HepG2 (cell line): Measurements from ENCODE around the gene NRN1L. TPM values are rescaled to one million over a fixed set of nuclear protein-coding genes. Genes with fewer than 3 reads are reported as not detected.
A peak's percentile ranks its signal among the peaks of the same experiment; 100 is the strongest.

Source experiments
- ATAC-seq: fragments of 200-7000 bp; cut with Tn5 transposase; 3 replicates; pipeline ENCODE4 v1.9.1; 2020; ENCODE audit warnings: mild to moderate bottlenecking, moderate library complexity
- BruUV-seq: library from RNA; stranded (reverse); fragments of 400-500 nt; replicated peaks from 2 replicates; lab custom pipeline; 2021; lab: Mats Ljungman, UMichigan
- CTCF ChIA-PET: fragments of 300-600 bp; formaldehyde crosslinking; extraction: SDS; loops from one replicate; lab custom pipeline; 2021; ENCODE audit warnings: low total read pairs, inconsistent platforms, low intra/inter-chr PET ratio; lab: Yijun Ruan, JAX
- POLR2A ChIA-PET: fragments of 350-600 bp; sonication (Branson Sonifier 250); formaldehyde crosslinking; loops from one replicate; lab custom pipeline; 2020; ENCODE audit warnings: antibody characterized with exemption, inconsistent platforms; lab: Yijun Ruan, JAX
- DNase-seq: peaks from one replicate; pipeline ENCODE4 v3.0.0-alpha.2; 2015; ENCODE audit warnings: low spot score
- FAIRE-seq: peaks from 3 replicates; lab custom pipeline; 2011; peaks lifted over from hg19 to GRCh38; lab: Jason Lieb, UNC
- H2AFZ ChIP-seq: one replicate; pipeline ENCODE4 v1.6.1; 2011; ENCODE audit warnings: low read length, inconsistent platforms
- H3K27ac ChIP-seq: fragments of 300-600 bp; 3 replicates; pipeline ENCODE4 v1.8.0; 2011; ENCODE audit warnings: mixed run types, mild to moderate bottlenecking, mixed read lengths, low read length, inconsistent platforms; ENCODE audit not compliant: insufficient read depth; ENCODE audit errors: extremely low read length
- H3K27me3 ChIP-seq, 2 experiments: fragments of 200-600 bp in 1 of 2; 2 replicates in 1 of 2; 3 replicates in 1 of 2; pipeline versions ENCODE4 v1.6.0 to v1.8.0; 2011; ENCODE audit warnings: low read length in 2 of 2, mild to moderate bottlenecking in 2 of 2, moderate library complexity in 2 of 2, inconsistent platforms in 1 of 2; ENCODE audit not compliant: insufficient read depth in 2 of 2, control insufficient read depth in 1 of 2
- H3K36me3 ChIP-seq, 2 experiments: fragments of 200-600 bp in 1 of 2; replicated peaks in 1 of 2; 2 replicates in 1 of 2; 3 replicates in 1 of 2; pipeline versions ENCODE4 v1.5.1 to v1.8.0; 2011; ENCODE audit warnings: low read length in 2 of 2, inconsistent platforms in 1 of 2; ENCODE audit not compliant: insufficient read depth in 2 of 2, control insufficient read depth in 1 of 2
- H3K4me1 ChIP-seq: 2 replicates; pipeline ENCODE4 v1.5.1; 2012; ENCODE audit warnings: low read length, inconsistent platforms; ENCODE audit not compliant: insufficient read depth
- H3K4me2 ChIP-seq: 2 replicates; pipeline ENCODE4 v1.6.0; 2011; ENCODE audit warnings: low read depth, low read length, inconsistent platforms
- H3K4me3 ChIP-seq, 3 experiments: fragments of 200-600 bp in 1 of 3; sonication (generic), shearing (Covaris generic) in 1 of 3; replicated peaks in 1 of 3; 2 replicates each; pipeline ENCODE4 v1.5.1; 2011 to 2016; ENCODE audit warnings: low read length in 3 of 3, inconsistent platforms in 2 of 3, low read depth in 2 of 3, mild to moderate bottlenecking in 2 of 3, control low read depth in 1 of 3, mixed read lengths in 1 of 3; ENCODE audit not compliant: insufficient read depth in 1 of 3
- H3K79me2 ChIP-seq: one replicate; pipeline ENCODE4 v1.6.1; 2011; ENCODE audit warnings: low read length, inconsistent platforms; ENCODE audit not compliant: insufficient read depth
- H3K9ac ChIP-seq: 2 replicates; pipeline ENCODE4 v1.6.0; 2011; ENCODE audit warnings: mild to moderate bottlenecking, low read depth, low read length, inconsistent platforms; ENCODE audit not compliant: insufficient read depth
- H3K9me3 ChIP-seq: 2 replicates; pipeline ENCODE4 v1.5.1; 2012; ENCODE audit warnings: mild to moderate bottlenecking, low read length
- H4K20me1 ChIP-seq: 2 replicates; pipeline ENCODE4 v1.6.0; 2011; ENCODE audit warnings: inconsistent platforms, mild to moderate bottlenecking, low read length, moderate library complexity; ENCODE audit not compliant: insufficient read depth
- HDAC1 ChIP-seq: sonication (generic); formaldehyde crosslinking; IDR thresholded peaks from 2 replicates; pipeline ENCODE4 v1.5.1; 2020; ENCODE audit warnings: mild to moderate bottlenecking, missing genetic modification reagents
- ZFP41 ChIP-seq: sonication (generic); formaldehyde crosslinking; IDR thresholded peaks from 2 replicates; pipeline ENCODE4 v1.4.0; 2020; ENCODE audit warnings: mild to moderate bottlenecking, missing genetic modification reagents, borderline replicate concordance
- ZNF17 ChIP-seq: sonication (generic); formaldehyde crosslinking; IDR thresholded peaks from 2 replicates; pipeline ENCODE4 v1.5.0; 2020; ENCODE audit warnings: mild to moderate bottlenecking, missing genetic modification reagents
- ZNF468 ChIP-seq: sonication (generic); formaldehyde crosslinking; IDR thresholded peaks from 2 replicates; pipeline ENCODE4 v1.8.0; 2022; ENCODE audit warnings: mild to moderate bottlenecking, moderate library complexity, missing genetic modification reagents
- WGBS: methylation state at CpG from one replicate; pipeline ENCODE4 v1.1.6; 2017; ENCODE audit warnings: low lambda C conversion rate; 5-methylcytosine and 5-hydroxymethylcytosine counted together
- in situ Hi-C: cut with HindIII; loops from 2 replicates; pipeline ENCODE4 v1.10.0; 2017; ENCODE audit warnings: low pct_unique_long_range_greater_than_20kb; ENCODE audit not compliant: extremely low pct_ligation_motif_present
- intact Hi-C: fragments of 100-400 bp; cut with micrococcal nuclease; formaldehyde crosslinking; loops from one replicate; pipeline ENCODE4 v1.10.0; 2022; ENCODE audit not compliant: unreplicated experiment
- polyA plus RNA-seq, 8 experiments: library from polyadenylated mRNA; depleted of rRNA in 3 of 8; stranded (reverse) in 7 of 8; unstranded in 1 of 8; fragments of >200 nt; fragmentation: Illumina TruSeq in 4 of 8; extraction: Trizol in 4 of 8; gene quantifications; 2 replicates each; pipeline versions ENCODE4 v1.2.1 to v1.2.3, GENCODE V29; 2011 to 2016; ENCODE audit warnings: low read depth in 4 of 8, missing spikeins in 1 of 8, mixed read lengths in 1 of 8; ENCODE audit not compliant: insufficient read depth in 1 of 8
- total RNA-seq, 5 experiments: library from RNA; depleted of rRNA; stranded (reverse); fragments of >200 nt; fragmentation: Illumina TruSeq; extraction: Trizol; gene quantifications; 2 replicates each; pipeline ENCODE4 v1.2.3, GENCODE V29; 2016; ENCODE audit warnings: low read depth in 1 of 5
- TF ChIP-seq, protein P1 (sequence below): sonication (generic); formaldehyde crosslinking; IDR thresholded peaks from 2 replicates; pipeline ENCODE4 v1.4.0; 2020; ENCODE audit warnings: missing genetic modification reagents
- TF ChIP-seq, protein P2 (sequence below): sonication (generic); formaldehyde crosslinking; IDR thresholded peaks from 2 replicates; pipeline ENCODE4 v1.5.0; 2020; ENCODE audit warnings: missing genetic modification reagents
- TF ChIP-seq, protein P3 (sequence below): sonication (generic); formaldehyde crosslinking; IDR thresholded peaks from 2 replicates; pipeline ENCODE4 v1.5.0; 2020; ENCODE audit warnings: mild to moderate bottlenecking, missing genetic modification reagents

The NRN1L gene
- total and polyA plus RNA-seq, 2 of the 13 experiments (the other 11 are each of a cell fraction or from before 2014, with no cell fraction given) = 0.53 to 1.2 TPM

- intact Hi-C loops = loop anchor here (1.0 kb wide), 2 partner anchors 11 to 30 kb away; no protein-coding TSS in a partner anchor
- FAIRE-seq = no peak
Observed at GRCh38 chr16:67846063-67846319, 38.7 kb upstream of the NRN1L start.

More at GRCh38 chr16:67846063-67846319, 38.7 kb upstream of the NRN1L start:
- peaks cover 50% of the 10 kb centered on the region for H3K4me1 ChIP-seq
- H3K9me3 ChIP-seq = no peaks in the 10 kb centered on the region
- DNase-seq (no peak), ATAC-seq (no peak)
- H3K36me3 ChIP-seq = peaks cover 0 to 4% of the 10 kb centered on the region in 2 experiments; a peak in 3 of 5 replicates
- peaks cover 38% of the 10 kb centered on the region for H4K20me1 ChIP-seq
- peak overlapping the region; percentile 97 to 99 (median 97) for H3K4me3 ChIP-seq
- POLR2A ChIA-PET = interaction anchor here (0.6 to 6.2 kb wide), 23 partner anchors 9 to 388 kb away, joined by 3 to 47 read pairs (median 4); partner anchors contain the start of genes ACD, C16orf86, EDC4 and ENKD1
- TF ChIP-seq, protein P1, sequence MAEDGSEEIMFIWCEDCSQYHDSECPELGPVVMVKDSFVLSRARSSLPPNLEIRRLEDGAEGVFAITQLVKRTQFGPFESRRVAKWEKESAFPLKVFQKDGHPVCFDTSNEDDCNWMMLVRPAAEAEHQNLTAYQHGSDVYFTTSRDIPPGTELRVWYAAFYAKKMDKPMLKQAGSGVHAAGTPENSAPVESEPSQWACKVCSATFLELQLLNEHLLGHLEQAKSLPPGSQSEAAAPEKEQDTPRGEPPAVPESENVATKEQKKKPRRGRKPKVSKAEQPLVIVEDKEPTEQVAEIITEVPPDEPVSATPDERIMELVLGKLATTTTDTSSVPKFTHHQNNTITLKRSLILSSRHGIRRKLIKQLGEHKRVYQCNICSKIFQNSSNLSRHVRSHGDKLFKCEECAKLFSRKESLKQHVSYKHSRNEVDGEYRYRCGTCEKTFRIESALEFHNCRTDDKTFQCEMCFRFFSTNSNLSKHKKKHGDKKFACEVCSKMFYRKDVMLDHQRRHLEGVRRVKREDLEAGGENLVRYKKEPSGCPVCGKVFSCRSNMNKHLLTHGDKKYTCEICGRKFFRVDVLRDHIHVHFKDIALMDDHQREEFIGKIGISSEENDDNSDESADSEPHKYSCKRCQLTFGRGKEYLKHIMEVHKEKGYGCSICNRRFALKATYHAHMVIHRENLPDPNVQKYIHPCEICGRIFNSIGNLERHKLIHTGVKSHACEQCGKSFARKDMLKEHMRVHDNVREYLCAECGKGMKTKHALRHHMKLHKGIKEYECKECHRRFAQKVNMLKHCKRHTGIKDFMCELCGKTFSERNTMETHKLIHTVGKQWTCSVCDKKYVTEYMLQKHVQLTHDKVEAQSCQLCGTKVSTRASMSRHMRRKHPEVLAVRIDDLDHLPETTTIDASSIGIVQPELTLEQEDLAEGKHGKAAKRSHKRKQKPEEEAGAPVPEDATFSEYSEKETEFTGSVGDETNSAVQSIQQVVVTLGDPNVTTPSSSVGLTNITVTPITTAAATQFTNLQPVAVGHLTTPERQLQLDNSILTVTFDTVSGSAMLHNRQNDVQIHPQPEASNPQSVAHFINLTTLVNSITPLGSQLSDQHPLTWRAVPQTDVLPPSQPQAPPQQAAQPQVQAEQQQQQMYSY = no peak
- no peak for TF ChIP-seq HDAC1 (CRISPR knock-in tag)
- TF ChIP-seq ZNF468 (CRISPR knock-in tag) = 0 out of 2 replicates have a peak, but pooled peaks have one; percentile 32
- TF ChIP-seq ZFP41 (CRISPR knock-in tag) = 0 out of 2 replicates have a peak, but pooled peaks have one; percentile 6
- TF ChIP-seq, protein P2, sequence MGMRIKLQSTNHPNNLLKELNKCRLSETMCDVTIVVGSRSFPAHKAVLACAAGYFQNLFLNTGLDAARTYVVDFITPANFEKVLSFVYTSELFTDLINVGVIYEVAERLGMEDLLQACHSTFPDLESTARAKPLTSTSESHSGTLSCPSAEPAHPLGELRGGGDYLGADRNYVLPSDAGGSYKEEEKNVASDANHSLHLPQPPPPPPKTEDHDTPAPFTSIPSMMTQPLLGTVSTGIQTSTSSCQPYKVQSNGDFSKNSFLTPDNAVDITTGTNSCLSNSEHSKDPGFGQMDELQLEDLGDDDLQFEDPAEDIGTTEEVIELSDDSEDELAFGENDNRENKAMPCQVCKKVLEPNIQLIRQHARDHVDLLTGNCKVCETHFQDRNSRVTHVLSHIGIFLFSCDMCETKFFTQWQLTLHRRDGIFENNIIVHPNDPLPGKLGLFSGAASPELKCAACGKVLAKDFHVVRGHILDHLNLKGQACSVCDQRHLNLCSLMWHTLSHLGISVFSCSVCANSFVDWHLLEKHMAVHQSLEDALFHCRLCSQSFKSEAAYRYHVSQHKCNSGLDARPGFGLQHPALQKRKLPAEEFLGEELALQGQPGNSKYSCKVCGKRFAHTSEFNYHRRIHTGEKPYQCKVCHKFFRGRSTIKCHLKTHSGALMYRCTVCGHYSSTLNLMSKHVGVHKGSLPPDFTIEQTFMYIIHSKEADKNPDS = no peak
- TF ChIP-seq ZNF17 (CRISPR knock-in tag) = no peak
- TF ChIP-seq, protein P3, sequence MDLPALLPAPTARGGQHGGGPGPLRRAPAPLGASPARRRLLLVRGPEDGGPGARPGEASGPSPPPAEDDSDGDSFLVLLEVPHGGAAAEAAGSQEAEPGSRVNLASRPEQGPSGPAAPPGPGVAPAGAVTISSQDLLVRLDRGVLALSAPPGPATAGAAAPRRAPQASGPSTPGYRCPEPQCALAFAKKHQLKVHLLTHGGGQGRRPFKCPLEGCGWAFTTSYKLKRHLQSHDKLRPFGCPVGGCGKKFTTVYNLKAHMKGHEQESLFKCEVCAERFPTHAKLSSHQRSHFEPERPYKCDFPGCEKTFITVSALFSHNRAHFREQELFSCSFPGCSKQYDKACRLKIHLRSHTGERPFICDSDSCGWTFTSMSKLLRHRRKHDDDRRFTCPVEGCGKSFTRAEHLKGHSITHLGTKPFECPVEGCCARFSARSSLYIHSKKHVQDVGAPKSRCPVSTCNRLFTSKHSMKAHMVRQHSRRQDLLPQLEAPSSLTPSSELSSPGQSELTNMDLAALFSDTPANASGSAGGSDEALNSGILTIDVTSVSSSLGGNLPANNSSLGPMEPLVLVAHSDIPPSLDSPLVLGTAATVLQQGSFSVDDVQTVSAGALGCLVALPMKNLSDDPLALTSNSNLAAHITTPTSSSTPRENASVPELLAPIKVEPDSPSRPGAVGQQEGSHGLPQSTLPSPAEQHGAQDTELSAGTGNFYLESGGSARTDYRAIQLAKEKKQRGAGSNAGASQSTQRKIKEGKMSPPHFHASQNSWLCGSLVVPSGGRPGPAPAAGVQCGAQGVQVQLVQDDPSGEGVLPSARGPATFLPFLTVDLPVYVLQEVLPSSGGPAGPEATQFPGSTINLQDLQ (CRISPR knock-in tag) = 0 out of 2 replicates have a peak, but pooled peaks have one; percentile 25
- CTCF ChIA-PET = interaction anchor here (1.5 kb wide), 1 partner anchor 29 kb away, joined by 5 read pairs; no protein-coding TSS in a partner anchor
- H3K79me2 ChIP-seq = peaks cover 68% of the 10 kb centered on the region
- no peaks in the 10 kb centered on the region; a peak in 1 of 5 replicates for H3K27me3 ChIP-seq
- WGBS = 13% methylated on average over 2 of the region's 2 CpGs
- H3K4me2 ChIP-seq = peak overlapping the region; percentile 89
- BruUV-seq = TSS peak; percentile 77
- H2AFZ ChIP-seq = no peak overlapping the region
- in situ Hi-C loops = no loop called here
- peak overlapping the region; percentile 88 for H3K27ac ChIP-seq
- peak overlapping the region; percentile 99 for H3K9ac ChIP-seq
